GM18499 (cell line): ENCODE data around the gene CSTF3.
"Not testable (repeated sequence)": the region's sequence is repeated elsewhere in the genome, so short reads cannot be mapped to it uniquely, and the experiment has no call there.

ENCODE experiments used
- ATAC-seq: cut with Tn5 transposase; IDR thresholded peaks from one replicate; pipeline ENCODE4 v1.9.1; 2021; ENCODE audit warnings: moderate number of reproducible peaks; ENCODE audit not compliant: insufficient read depth, unreplicated experiment

Gene CSTF3

GRCh38 chr11:33162831-33163230 is 1.6 kb upstream of the CSTF3 start:
- no peak for ATAC-seq

DNA sequence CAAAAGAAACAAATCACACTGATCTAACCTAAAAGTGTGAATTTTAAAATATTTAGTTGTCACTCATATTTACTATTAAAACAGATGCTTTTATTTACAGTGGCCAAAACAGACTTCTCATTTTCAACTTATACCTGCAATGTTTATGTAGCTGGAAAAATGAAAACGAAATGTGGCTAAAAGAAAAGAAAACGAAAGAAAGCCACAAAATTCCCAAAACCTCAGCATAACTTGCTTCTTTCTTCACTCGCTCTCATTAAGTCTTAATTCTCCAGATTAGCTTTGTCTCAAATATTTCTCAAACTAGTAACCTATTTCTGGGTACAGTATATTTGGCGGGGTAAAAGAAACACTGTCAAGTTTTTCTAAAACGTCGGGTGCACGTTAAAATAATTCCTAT is 693 bp downstream of the CSTF3 start:
- no peak for ATAC-seq

DNA sequence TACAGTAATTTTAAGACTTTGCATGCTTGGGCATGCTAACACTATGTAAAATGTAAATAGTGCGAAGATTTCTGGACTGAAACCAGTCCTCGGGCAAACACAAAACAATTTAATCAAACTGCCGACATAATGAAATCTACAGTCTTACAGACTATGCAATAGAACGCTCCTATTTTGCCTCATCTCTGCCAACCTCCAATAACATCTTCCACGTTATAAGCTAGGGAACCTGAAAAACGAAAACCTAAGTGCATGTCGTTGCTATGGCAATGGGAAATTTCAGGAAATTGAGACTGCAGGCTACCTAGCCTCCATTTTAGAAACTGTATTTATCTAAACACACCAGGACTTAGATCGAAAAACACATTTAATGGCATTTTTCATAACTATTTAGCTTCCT is 1.1 kb downstream of the CSTF3 start:
- no peak for ATAC-seq

DNA sequence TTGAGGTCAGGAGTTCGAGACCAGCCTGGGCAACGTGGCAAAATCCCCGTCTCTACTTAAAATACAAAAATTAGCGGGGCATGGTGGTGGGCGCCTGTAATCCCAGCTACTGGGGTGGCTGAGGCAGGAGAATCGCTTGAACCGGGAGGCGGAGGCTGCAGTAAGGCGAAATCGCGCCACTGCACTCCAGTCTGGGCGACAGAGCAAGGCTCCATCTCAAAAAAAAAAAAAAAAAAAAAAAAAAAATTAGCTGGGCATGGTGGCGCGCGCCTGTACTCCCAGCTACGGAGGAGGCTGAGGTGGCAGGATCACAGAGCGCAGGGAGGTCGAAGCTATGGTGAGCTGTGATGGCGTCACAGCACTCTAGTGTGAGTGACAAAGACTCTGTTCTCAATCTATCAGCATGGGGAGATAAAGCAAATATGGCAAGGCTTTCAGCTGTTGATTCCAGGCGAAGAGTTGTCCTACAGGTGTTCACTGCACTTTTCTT is 1.9 kb downstream of the CSTF3 start:
- ATAC-seq = not testable (repeated sequence)

DNA sequence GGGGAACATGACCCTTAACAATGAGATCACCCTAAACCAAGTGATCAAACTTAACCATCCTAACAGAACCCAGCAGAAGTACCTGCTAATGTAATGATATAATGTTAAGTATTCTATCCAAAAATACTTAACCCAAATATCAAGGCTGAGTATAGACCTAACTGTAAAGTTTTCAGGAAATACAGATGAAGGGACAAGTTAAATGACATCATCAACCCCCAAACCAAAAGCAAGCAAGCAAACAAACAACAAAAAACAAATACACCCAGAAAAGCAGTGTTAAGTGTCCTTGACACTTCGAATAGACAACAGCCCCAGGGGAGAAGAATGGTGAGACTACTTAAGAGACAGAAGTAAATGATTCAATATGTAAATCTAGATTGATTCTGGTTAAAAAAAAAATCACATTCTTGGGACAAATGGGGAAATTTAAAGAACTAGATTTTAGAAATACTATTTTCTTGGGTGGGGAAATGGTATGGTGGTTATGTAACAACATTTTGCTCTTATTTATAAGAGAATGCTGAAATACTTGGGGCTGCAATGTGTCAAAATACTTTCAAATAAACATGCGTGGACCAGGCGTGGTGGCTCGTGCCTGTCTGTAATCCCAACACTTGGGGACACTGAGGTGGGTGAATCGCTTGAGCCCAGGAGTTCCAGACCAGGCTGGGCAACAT is 2.5 kb downstream of the CSTF3 start:
- ATAC-seq = no peak

GRCh38 chr11:33157103-33158027 is 3.9 kb downstream of the CSTF3 start:
- ATAC-seq = no peak

GRCh38 chr11:33151399-33151798 is 9.9 kb downstream of the CSTF3 start:
- ATAC-seq = no peak

DNA sequence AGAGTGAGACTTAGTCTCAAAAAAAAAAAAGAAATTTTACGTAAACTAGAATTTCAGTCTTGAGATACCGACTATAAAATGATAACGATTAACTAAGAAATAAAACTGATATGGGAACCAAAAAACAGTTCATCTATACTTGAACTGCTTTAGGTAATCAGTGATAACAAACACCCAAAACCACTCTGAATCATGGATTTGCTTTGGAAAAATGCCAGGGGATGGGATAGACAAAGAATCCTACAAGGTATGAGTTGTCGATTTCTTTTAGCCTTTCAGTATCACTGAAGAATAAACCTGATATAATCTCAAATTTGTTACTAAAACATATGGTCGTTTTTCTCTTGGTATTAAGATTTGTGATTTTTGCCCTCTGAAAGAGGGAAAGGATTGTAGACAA is 13.7 kb downstream of the CSTF3 start:
- no peak for ATAC-seq

DNA sequence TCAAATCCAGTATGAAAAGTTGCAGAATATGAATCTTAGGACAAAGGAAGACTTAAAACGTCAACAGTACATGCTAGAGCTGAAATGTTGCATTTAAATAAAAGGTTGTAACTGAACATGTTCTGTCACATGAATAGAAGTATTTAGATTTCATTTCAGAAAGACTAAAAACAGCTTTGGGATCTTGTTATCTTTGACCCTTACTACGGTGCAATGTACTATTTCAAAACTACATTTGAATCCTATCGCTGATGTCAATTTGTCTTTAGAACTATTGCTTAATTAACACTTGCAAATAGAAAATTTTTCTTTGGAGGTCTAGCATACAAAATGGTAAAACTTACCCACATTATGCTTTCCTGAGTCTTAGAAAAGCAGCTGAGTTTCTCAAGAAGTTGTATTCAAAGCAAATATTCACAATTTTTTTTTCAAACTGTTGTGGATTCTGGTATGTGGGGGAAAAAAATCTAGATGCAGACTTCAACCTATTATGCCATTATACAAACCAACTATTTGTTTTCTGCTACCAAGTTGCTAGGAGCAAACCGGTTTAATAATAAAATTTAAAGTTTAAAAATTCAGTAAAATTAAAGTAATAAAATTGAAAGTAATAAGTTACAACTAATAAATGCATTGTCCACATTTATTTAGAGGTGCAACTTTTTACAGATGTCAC is 25.4 kb downstream of the CSTF3 start:
- no peak for ATAC-seq

- no peak for ATAC-seq
Measured at GRCh38 chr11:33135216-33135615, 26.1 kb downstream of the CSTF3 start.

- no peak for ATAC-seq
Measured at GRCh38 chr11:33134276-33134675, 27.0 kb downstream of the CSTF3 start.

DNA sequence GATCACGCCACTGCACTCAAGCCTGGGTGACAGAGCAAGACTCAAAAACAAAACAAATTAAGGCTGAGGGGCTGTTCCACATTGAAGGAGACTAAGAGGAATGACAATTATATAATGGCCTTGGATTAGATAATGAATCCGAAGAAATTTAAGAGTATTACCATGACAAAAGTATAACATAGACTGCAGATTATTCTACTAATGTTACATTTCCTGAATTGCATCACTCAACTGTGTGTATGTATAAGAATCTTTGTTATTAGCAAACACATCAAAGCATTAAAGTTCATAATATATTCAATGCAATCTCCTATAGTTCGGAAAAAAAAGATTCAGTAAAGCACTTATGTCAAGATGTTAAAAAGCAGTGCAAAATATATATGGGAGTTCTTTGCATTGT is 27.5 kb downstream of the CSTF3 start:
- ATAC-seq = no peak

- no peak for ATAC-seq
Measured at GRCh38 chr11:33132510-33132909, 28.8 kb downstream of the CSTF3 start.

DNA sequence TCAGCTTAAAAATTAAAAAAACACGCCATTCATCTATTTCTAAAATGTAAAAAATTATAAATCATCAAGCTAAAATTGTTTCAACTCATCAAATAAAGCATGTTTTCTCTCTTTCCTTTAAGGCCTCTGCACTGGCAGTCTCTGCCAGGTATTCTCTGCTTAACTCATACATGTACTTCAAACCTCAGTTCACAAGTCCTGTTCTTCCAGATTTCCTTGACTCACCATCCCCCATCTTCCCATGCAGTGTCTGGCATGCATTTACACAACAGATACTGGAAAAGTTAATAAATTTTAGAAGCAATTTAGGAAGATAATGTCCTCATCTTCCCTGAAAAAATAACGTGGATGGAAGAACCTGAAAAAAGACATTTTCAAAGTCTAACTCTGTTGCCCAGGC is 32.5 kb downstream of the CSTF3 start:
- no peak for ATAC-seq

DNA sequence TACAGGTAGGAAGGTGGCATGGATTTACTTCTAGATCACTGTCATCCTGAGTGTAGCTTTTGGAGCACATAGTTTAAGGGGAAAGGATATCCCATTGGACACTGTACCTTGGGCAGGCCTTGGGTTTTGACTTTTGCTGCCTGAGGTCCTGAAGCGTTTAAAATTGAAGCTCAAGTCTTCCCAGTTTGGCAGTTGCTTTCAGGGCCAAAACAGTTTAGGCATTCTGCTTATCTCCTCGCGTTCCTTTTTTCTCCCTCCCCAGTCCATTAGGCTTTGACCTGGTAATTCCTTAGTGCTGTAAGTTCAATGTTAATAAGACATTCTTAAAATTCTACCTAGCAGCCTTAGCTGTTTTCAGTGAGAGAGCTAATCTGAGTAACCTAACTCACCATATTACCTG is 35.7 kb downstream of the CSTF3 start:
- ATAC-seq = no peak

- ATAC-seq = no peak
Measured at GRCh38 chr11:33125025-33125424, 36.3 kb downstream of the CSTF3 start.

GRCh38 chr11:33122696-33123095 is 38.6 kb downstream of the CSTF3 start:
- not testable (repeated sequence) for ATAC-seq

- ATAC-seq = no peak
Measured at GRCh38 chr11:33116535-33116934, 44.7 kb downstream of the CSTF3 start.

DNA sequence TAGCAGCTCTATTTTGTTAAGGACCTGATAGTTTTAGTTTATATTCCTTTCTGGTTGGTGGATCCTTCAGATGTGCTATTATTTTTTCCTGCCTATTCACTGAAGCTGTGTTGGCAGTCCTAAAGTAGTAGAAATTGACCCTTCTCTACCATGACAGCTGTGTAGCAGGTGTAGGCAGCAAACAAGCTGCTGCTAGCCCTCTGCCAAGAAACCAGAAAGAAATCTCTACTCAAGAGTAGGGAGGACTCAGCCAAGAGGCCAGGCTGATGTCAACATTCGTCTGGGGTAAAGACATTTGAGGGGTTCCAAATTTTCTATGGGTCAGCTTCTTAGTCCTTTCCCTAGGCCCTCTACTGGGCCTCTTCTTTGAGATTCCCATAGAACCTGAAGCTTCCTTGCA is 51.2 kb downstream of the CSTF3 start:
- no peak for ATAC-seq

DNA sequence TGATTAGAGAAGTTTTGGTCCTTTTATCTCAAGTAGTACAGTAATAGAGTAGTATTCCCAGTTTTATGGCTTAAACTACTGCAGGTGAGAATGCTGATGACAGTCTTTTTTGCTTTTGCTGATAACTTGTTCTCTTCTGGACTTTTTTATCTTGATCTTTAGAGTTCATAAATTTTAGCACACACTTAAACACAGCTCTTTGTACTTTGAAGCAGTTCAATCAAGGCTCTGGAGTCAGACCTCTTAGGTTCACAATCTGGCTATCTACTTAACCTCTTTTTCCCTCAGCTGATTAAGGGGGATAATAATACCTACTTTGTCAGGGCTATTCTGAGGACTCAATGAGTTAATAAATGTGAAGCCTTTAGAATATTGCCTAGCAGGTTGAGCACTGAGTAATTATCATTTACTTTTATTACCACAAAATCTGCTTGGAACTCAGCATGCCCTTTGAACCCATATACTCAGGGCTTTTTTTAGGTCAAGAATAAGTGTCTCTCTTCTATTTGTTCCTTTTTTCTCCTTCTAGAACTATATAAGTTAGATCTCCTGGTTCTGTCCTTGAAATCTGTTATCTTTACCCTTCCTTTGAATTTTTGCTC is 51.9 kb downstream of the CSTF3 start:
- ATAC-seq = no peak

- no peak for ATAC-seq
Measured at GRCh38 chr11:33103836-33104235, 57.4 kb downstream of the CSTF3 start.
